Naive thymus-derived CD8-positive, alpha-beta T cell (primary cell): ENCODE measurements around the gene AMDHD2. TPM values are rescaled to one million over a fixed set of nuclear protein-coding genes. Genes with fewer than 3 reads are reported as not detected.
A peak's percentile ranks its signal among the peaks of the same experiment; 100 is the strongest.

Experiments used
- ATAC-seq, 2 donors: fragments of 150-1000 bp; cut with Tn5 transposase in 1 of 2; sonication (Bioruptor Pico), chemical (Tn5 transposase) in 1 of 2; 1 replicate in 1 of 2; 2 replicates in 1 of 2; pipeline ENCODE4 v1.10.0; 2021; ENCODE audit warnings: mild to moderate bottlenecking in 2 of 2, moderate library complexity in 2 of 2
- POLR2A ChIA-PET: fragments of 350-600 bp; sonication (Branson Sonifier 250); formaldehyde crosslinking; loops from one replicate; lab custom pipeline; 2021; ENCODE audit warnings: antibody characterized with exemption; lab: Charles Lee
- DNase-seq, 10 donors: peaks; one replicate each; pipeline versions ENCODE4 v3.0.0 to v3.0.0-alpha.2; 2020 to 2022
- H3K27ac Mint-ChIP-seq, 10 donors: one replicate each; pipeline ENCODE4 v1.8.0; 2020 to 2022; ENCODE audit warnings: mild to moderate bottlenecking in 10 of 10, mixed read lengths in 10 of 10, moderate library complexity in 4 of 10, inconsistent platforms in 1 of 10
- H3K27me3 Mint-ChIP-seq, 5 donors: one replicate each; pipeline ENCODE4 v1.8.0; 2021 to 2022; ENCODE audit warnings: mixed read lengths in 5 of 5
- H3K36me3 Mint-ChIP-seq, 3 donors: one replicate each; pipeline ENCODE4 v1.8.0; 2020 to 2022; ENCODE audit warnings: mixed read lengths in 3 of 3, mild to moderate bottlenecking in 2 of 3, inconsistent platforms in 1 of 3
- H3K4me1 Mint-ChIP-seq, 4 donors: one replicate each; pipeline ENCODE4 v1.8.0; 2021 to 2022; ENCODE audit warnings: mixed read lengths in 4 of 4
- H3K4me3 Mint-ChIP-seq, 10 donors: one replicate each; pipeline ENCODE4 v1.8.0; 2020 to 2022; ENCODE audit warnings: mild to moderate bottlenecking in 10 of 10, mixed read lengths in 10 of 10, moderate library complexity in 6 of 10, inconsistent platforms in 1 of 10
- H3K9me3 Mint-ChIP-seq, 9 donors: one replicate each; pipeline ENCODE4 v1.8.0; 2020 to 2022; ENCODE audit warnings: mixed read lengths in 9 of 9, mild to moderate bottlenecking in 3 of 9, inconsistent platforms in 1 of 9, moderate library complexity in 1 of 9
- polyA plus RNA-seq, 3 donors: library from polyadenylated mRNA; unstranded; fragments of 300-500 nt; fragmentation: Illumina TruSeq; gene quantifications; one replicate each; pipeline ENCODE4 v1.2.3, GENCODE V29; 2021
- total RNA-seq, 8 experiments: library from RNA in 2 of 8; stranded (reverse) in 2 of 8; gene quantifications; one replicate each; pipeline ENCODE4 v1.2.3 and lab custom pipeline; 2021 to 2026

The AMDHD2 gene
- total and polyA plus RNA-seq, 5 experiments from 2014 or later = 15.2 to 107 (median 17.4) TPM

- H3K27me3 Mint-ChIP-seq = peaks cover 0 to 5% (median 0%) of the 10 kb centered on the region in 5 donors
- ATAC-seq = no peak
- peaks cover 0 to 23% (median 0%) of the 10 kb centered on the region in 3 donors for H3K36me3 Mint-ChIP-seq
Measured at GRCh38 chr16:2516391-2517240, 3.6 kb upstream of the AMDHD2 start.

GRCh38 chr16:2517954-2518605 is 2.1 kb upstream of the AMDHD2 start:
- Mint-ChIP-seq H3K36me3 (peaks cover 0 to 24% (median 0%) of the 10 kb centered on the region in 3 donors), H3K9me3 (peaks cover 0 to 3% (median 0%) of the 10 kb centered on the region in 9 donors), H3K4me1 (peaks cover 36 to 70% (median 65%) of the 10 kb centered on the region in 4 donors), H3K27ac (peak overlapping the region; percentile 48 to 97 (median 94)), H3K27me3 (peaks cover 0 to 5% (median 0%) of the 10 kb centered on the region in 5 donors), H3K4me3 (peak overlapping the region in 8 of 10 donors; percentile 12 to 96 (median 68))
- DNase-seq (no peak), ATAC-seq (no peak)
- POLR2A ChIA-PET = interaction anchor here (1.2 to 4.1 kb wide), 2 partner anchors 14 to 302 kb away, joined by 3 to 98 read pairs; partner anchors contain the start of gene CEMP1

More at GRCh38 chr16:2516391-2517240, 3.6 kb upstream of the AMDHD2 start:
- Mint-ChIP-seq H3K4me3 (peak overlapping the region; percentile 86 to 96 (median 90)), H3K9me3 (peaks cover 0 to 3% (median 0%) of the 10 kb centered on the region in 9 donors), H3K4me1 (peaks cover 43 to 83% (median 72%) of the 10 kb centered on the region in 4 donors), H3K27ac (peak overlapping the region; percentile 86 to 97 (median 96))
- POLR2A ChIA-PET = interaction anchor here (0.6 to 6.8 kb wide), 3 partner anchors 17 to 1835 kb away, joined by 3 to 146 read pairs (median 9); partner anchors contain the start of genes CEMP1 and PDPK1
- DNase-seq = no peak

- peak overlapping the region; percentile 29 to 96 (median 78) for H3K4me3 Mint-ChIP-seq
- H3K27me3 Mint-ChIP-seq = peaks cover 0 to 5% (median 0%) of the 10 kb centered on the region in 5 donors
- H3K4me1 Mint-ChIP-seq = peaks cover 35 to 73% (median 67%) of the 10 kb centered on the region in 4 donors
- H3K36me3 Mint-ChIP-seq = peaks cover 0 to 30% (median 0%) of the 10 kb centered on the region in 3 donors
- H3K27ac Mint-ChIP-seq = peak overlapping the region; percentile 65 to 98 (median 96)
- no peaks in the 10 kb centered on the region for H3K9me3 Mint-ChIP-seq
- POLR2A ChIA-PET = interaction anchor here (1.2 to 4.1 kb wide), 4 partner anchors 10 to 303 kb away, joined by 3 to 98 read pairs (median 8); partner anchors contain the start of genes CEMP1 and PDPK1
- ATAC-seq (no peak), DNase-seq (no peak)
Measured at GRCh38 chr16:2518823-2519710, 1.1 kb upstream of the AMDHD2 start.

GRCh38 chr16:2519711-2520080 is 475 bp upstream of the AMDHD2 start:
- Mint-ChIP-seq H3K4me1 (peaks cover 35 to 76% (median 69%) of the 10 kb centered on the region in 4 donors), H3K36me3 (peaks cover 0 to 36% (median 0%) of the 10 kb centered on the region in 3 donors), H3K27me3 (peaks cover 0 to 5% (median 0%) of the 10 kb centered on the region in 5 donors), H3K9me3 (no peaks in the 10 kb centered on the region), H3K4me3 (peak overlapping the region; percentile 67 to 96 (median 80)), H3K27ac (peak overlapping the region; percentile 91 to 98 (median 96))
- ATAC-seq (no peak), DNase-seq (no peak)
- POLR2A ChIA-PET = interaction anchor here (0.8 to 4.1 kb wide), 6 partner anchors 9 to 364 kb away, joined by 3 to 98 read pairs (median 6); partner anchors contain the start of genes CEMP1, MLST8, PDPK1 and TBC1D24

- peaks cover 0 to 44% (median under 1%) of the 10 kb centered on the region in 3 donors for H3K36me3 Mint-ChIP-seq
- H3K4me3 Mint-ChIP-seq = peak overlapping the region; percentile 84 to 96 (median 90)
- H3K4me1 Mint-ChIP-seq = peaks cover 27 to 66% (median 60%) of the 10 kb centered on the region in 4 donors
- ATAC-seq (peak; percentile 72 to 83), DNase-seq (peak; percentile 57 to 91 (median 81))
- POLR2A ChIA-PET = interaction anchor here (0.7 to 4.1 kb wide), 9 partner anchors 8 to 366 kb away, joined by 3 to 98 read pairs (median 5); partner anchors contain the start of genes CEMP1, MLST8, PDPK1 and PGP
- H3K27ac Mint-ChIP-seq = peak overlapping the region; percentile 88 to 99 (median 97)
- H3K27me3 Mint-ChIP-seq = peaks cover 0 to 5% (median 0%) of the 10 kb centered on the region in 5 donors
- H3K9me3 Mint-ChIP-seq = no peaks in the 10 kb centered on the region
Measured at GRCh38 chr16:2520784-2521531, 787 bp downstream of the AMDHD2 start.

- Mint-ChIP-seq H3K36me3 (peaks cover 0 to 44% (median 1%) of the 10 kb centered on the region in 3 donors), H3K4me1 (peaks cover 13 to 39% (median 33%) of the 10 kb centered on the region in 4 donors), H3K4me3 (peak overlapping the region in 3 of 10 donors; percentile 50 to 59 (median 50)), H3K27me3 (peaks cover 0 to 5% (median 0%) of the 10 kb centered on the region in 5 donors), H3K27ac (peak overlapping the region in 4 of 10 donors; percentile 60 to 77 (median 66)), H3K9me3 (no peaks in the 10 kb centered on the region)
- POLR2A ChIA-PET = interaction anchor here (0.6 to 1.1 kb wide), 2 partner anchors 9 to 11 kb away, joined by 5 read pairs; no protein-coding TSS in a partner anchor
- DNase-seq (no peak), ATAC-seq (no peak)
Measured at GRCh38 chr16:2523801-2524231, 3.6 kb downstream of the AMDHD2 start.

- peaks cover 9 to 33% (median 28%) of the 10 kb centered on the region in 4 donors for H3K4me1 Mint-ChIP-seq
- H3K36me3 Mint-ChIP-seq = peaks cover 0 to 44% (median 1%) of the 10 kb centered on the region in 3 donors
- no peaks in the 10 kb centered on the region for H3K9me3 Mint-ChIP-seq
- H3K27me3 Mint-ChIP-seq = peaks cover 0 to 5% (median 0%) of the 10 kb centered on the region in 5 donors
- no peak for ATAC-seq
- no peak for DNase-seq
- H3K4me3 Mint-ChIP-seq = peak overlapping the region in 1 of 10 donors; percentile 72
- H3K27ac Mint-ChIP-seq = peak overlapping the region in 6 of 10 donors; percentile 16 to 65 (median 36)
- POLR2A ChIA-PET = interaction anchor here (0.6 to 1.7 kb wide), 3 partner anchors 8 to 10 kb away, joined by 5 to 11 read pairs (median 5); partner anchors contain the start of gene ATP6V0C
Measured at GRCh38 chr16:2524339-2524938, 4.3 kb downstream of the AMDHD2 start.

- no peak for ATAC-seq
- peaks cover 0 to 35% (median 1%) of the 10 kb centered on the region in 3 donors for H3K36me3 Mint-ChIP-seq
- peaks cover 0 to under 1% (median 0%) of the 10 kb centered on the region in 5 donors for H3K27me3 Mint-ChIP-seq
- no peak overlapping the region for H3K4me3 Mint-ChIP-seq
- POLR2A ChIA-PET = no interaction called here
- DNase-seq = no peak
- no peaks in the 10 kb centered on the region for H3K9me3 Mint-ChIP-seq
- peak overlapping the region in 2 of 10 donors; percentile 37 to 62 for H3K27ac Mint-ChIP-seq
- H3K4me1 Mint-ChIP-seq = peaks cover 4 to 31% (median 19%) of the 10 kb centered on the region in 4 donors
Measured at GRCh38 chr16:2526135-2526534, 6.0 kb downstream of the AMDHD2 start.

- DNase-seq (no peak), ATAC-seq (no peak)
- Mint-ChIP-seq H3K9me3 (no peaks in the 10 kb centered on the region), H3K27ac (peak overlapping the region in 1 of 10 donors; percentile 40), H3K4me1 (peaks cover 4 to 35% (median 16%) of the 10 kb centered on the region in 4 donors), H3K4me3 (peak overlapping the region in 1 of 10 donors; percentile 56), H3K27me3 (no peaks in the 10 kb centered on the region), H3K36me3 (peaks cover 0 to 34% (median 1%) of the 10 kb centered on the region in 3 donors)
- POLR2A ChIA-PET = interaction anchor here (0.5 to 0.7 kb wide), 2 partner anchors 10 to 272 kb away, joined by 3 read pairs; no protein-coding TSS in a partner anchor
Measured at GRCh38 chr16:2527071-2527783, 7.1 kb downstream of the AMDHD2 start.

GRCh38 chr16:2527784-2528100 is 7.6 kb downstream of the AMDHD2 start:
- Mint-ChIP-seq H3K4me3 (no peak overlapping the region), H3K36me3 (peaks cover 0 to 34% (median 1%) of the 10 kb centered on the region in 3 donors), H3K9me3 (no peaks in the 10 kb centered on the region), H3K4me1 (peaks cover 7 to 40% (median 16%) of the 10 kb centered on the region in 4 donors), H3K27me3 (peaks cover 0 to under 1% (median 0%) of the 10 kb centered on the region in 5 donors), H3K27ac (no peak overlapping the region)
- no peak for DNase-seq
- no peak for ATAC-seq
- POLR2A ChIA-PET = no interaction called here
